SU-DHL-6 (cell line): ENCODE results near the gene SETBP1.

Experiments used
- EZH2phosphoT487 ChIP-seq: fragments of 200-600 bp; sonication (generic), shearing (Covaris generic); conservative IDR thresholded peaks from 2 replicates; pipeline ENCODE4 v1.6.1; 2018; ENCODE audit warnings: mild to moderate bottlenecking, antibody characterized with exemption, low read length, moderate library complexity, mixed read lengths
- TF ChIP-seq, protein P1 (sequence below): fragments of 200-600 bp; sonication (generic); IDR thresholded peaks from one replicate; pipeline ENCODE4 v1.5.1; 2017; ENCODE audit warnings: antibody characterized with exemption, mild to moderate bottlenecking, low read length, moderate library complexity; ENCODE audit not compliant: insufficient read depth, poor library complexity, severe bottlenecking

DNA sequence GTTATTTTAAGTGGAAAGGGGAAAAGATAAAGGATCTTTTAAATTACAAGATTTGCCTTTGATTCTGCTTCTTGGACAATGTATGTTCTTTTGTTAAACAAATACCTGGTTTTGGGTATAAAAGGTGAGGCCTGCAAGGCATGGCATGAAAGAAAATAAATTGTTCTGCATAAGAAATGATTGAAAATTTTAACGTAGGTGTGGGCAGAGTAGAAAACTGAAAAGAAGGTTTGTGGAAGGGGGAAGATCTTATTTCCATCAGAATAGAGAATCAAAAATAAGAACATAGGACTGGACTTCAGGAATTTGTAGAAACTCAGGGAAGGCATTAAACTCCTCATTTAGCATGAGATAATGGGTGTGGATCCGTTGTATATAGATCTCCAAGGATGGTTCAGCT is 153.1 kb downstream of the SETBP1 start:
- TF ChIP-seq, protein P1, sequence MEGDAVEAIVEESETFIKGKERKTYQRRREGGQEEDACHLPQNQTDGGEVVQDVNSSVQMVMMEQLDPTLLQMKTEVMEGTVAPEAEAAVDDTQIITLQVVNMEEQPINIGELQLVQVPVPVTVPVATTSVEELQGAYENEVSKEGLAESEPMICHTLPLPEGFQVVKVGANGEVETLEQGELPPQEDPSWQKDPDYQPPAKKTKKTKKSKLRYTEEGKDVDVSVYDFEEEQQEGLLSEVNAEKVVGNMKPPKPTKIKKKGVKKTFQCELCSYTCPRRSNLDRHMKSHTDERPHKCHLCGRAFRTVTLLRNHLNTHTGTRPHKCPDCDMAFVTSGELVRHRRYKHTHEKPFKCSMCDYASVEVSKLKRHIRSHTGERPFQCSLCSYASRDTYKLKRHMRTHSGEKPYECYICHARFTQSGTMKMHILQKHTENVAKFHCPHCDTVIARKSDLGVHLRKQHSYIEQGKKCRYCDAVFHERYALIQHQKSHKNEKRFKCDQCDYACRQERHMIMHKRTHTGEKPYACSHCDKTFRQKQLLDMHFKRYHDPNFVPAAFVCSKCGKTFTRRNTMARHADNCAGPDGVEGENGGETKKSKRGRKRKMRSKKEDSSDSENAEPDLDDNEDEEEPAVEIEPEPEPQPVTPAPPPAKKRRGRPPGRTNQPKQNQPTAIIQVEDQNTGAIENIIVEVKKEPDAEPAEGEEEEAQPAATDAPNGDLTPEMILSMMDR, result no peak
- TF ChIP-seq EZH2phosphoT487, result no peak
